Left renal cortex interstitium (tissue), 4 donors: ENCODE measurements around the gene ZBTB3. TPM values are rescaled to one million over a fixed set of nuclear protein-coding genes. Genes with fewer than 3 reads are reported as not detected.
A peak's percentile ranks its signal among the peaks of the same experiment; 100 is the strongest.
"Not testable (repeated sequence)": the region's sequence is repeated elsewhere in the genome, so short reads cannot be mapped to it uniquely, and the experiment has no call there.

Experiments used
- DNase-seq, 4 donors: peaks; one replicate each; pipeline ENCODE4 v3.0.0-alpha.2; 2013; ENCODE audit warnings: low read depth in 4 of 4, low spot score in 2 of 4, missing footprints in 1 of 4
- polyA plus RNA-seq, 4 donors: library from polyadenylated mRNA; unstranded; fragments of 120-200 nt; gene quantifications; one replicate each; pipeline ENCODE4 v1.2.1, GENCODE V29; 2013; ENCODE audit not compliant: insufficient read length in 4 of 4

ZBTB3 gene
- polyA plus RNA-seq, 4 donors, result 8.0 to 9.6 (median 8.5) TPM

GRCh38 chr11:62716816-62717215 lies 37.1 kb downstream of the ZBTB3 start:
- DNase-seq, result no peak

DNA sequence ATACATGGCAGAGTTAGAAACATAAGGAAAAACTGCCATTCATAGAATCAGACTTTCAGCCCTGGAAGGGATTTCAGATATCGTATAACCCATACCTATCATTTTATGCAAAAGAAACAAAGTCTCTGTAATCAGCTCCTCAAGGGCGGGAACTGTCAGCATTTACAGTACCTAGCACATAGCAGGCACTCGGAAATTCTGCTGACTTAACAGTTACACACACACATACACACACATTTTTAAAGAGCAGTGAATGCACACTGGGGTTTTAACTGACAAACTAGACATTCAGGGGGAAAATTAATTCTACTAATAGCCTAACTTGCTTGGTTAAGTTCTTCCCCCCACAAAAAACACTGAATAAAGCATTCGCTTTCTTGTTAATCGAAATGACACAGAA lies 37.8 kb downstream of the ZBTB3 start:
- DNase-seq, result no peak

- no peak for DNase-seq
These were observed 38.5 kb downstream of the ZBTB3 start for GRCh38 chr11:62715150-62716130.

GRCh38 chr11:62713343-62713742 lies 40.6 kb downstream of the ZBTB3 start:
- DNase-seq, result no peak

DNA sequence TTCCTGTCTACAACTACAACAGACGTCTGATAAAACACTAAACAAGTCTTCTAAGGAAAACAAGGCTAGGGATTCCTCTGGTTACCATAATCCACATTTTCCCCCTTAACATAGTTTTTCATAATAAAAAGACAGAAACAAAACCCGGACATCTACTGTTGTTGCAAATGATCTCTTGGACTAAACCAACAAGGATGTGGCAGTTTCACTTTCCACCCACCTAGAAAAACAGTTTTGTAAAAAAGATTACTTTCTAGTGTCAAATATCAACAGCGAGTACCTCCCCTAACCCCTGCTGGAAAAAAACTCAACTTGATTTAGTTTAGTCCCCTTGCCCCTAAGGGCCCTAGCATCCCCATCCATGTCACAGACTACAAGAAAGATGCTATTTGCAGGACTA lies 41.1 kb downstream of the ZBTB3 start:
- no peak for DNase-seq

- no peak for DNase-seq
These were observed 41.6 kb downstream of the ZBTB3 start for GRCh38 chr11:62712276-62712812.

GRCh38 chr11:62710001-62710345 lies 44.0 kb downstream of the ZBTB3 start:
- DNase-seq, result no peak

GRCh38 chr11:62709247-62710000 lies 44.5 kb downstream of the ZBTB3 start:
- DNase-seq, result peak; percentile 90 to 98 (median 94)

- no peak for DNase-seq
These were observed 45.2 kb downstream of the ZBTB3 start for GRCh38 chr11:62708793-62709192.

- DNase-seq, result no peak
These were observed 45.6 kb downstream of the ZBTB3 start for GRCh38 chr11:62708392-62708791.

- DNase-seq, result peak in 2 of 4 donors; percentile 63 to 69
These were observed 46.6 kb downstream of the ZBTB3 start, which contains the start of the genes BSCL2 and GNG3 for GRCh38 chr11:62707277-62707861. Gene BSCL2, minus strand, starts transcription at chr11:62707424. Its CDS starts 229 bp downstream, at chr11:62707195. Gene GNG3, plus strand, starts transcription at chr11:62707676. Its CDS starts 620 bp downstream, at chr11:62708296.

- DNase-seq, result no peak
These were observed 47.1 kb downstream of the ZBTB3 start for GRCh38 chr11:62706850-62707247.

DNA sequence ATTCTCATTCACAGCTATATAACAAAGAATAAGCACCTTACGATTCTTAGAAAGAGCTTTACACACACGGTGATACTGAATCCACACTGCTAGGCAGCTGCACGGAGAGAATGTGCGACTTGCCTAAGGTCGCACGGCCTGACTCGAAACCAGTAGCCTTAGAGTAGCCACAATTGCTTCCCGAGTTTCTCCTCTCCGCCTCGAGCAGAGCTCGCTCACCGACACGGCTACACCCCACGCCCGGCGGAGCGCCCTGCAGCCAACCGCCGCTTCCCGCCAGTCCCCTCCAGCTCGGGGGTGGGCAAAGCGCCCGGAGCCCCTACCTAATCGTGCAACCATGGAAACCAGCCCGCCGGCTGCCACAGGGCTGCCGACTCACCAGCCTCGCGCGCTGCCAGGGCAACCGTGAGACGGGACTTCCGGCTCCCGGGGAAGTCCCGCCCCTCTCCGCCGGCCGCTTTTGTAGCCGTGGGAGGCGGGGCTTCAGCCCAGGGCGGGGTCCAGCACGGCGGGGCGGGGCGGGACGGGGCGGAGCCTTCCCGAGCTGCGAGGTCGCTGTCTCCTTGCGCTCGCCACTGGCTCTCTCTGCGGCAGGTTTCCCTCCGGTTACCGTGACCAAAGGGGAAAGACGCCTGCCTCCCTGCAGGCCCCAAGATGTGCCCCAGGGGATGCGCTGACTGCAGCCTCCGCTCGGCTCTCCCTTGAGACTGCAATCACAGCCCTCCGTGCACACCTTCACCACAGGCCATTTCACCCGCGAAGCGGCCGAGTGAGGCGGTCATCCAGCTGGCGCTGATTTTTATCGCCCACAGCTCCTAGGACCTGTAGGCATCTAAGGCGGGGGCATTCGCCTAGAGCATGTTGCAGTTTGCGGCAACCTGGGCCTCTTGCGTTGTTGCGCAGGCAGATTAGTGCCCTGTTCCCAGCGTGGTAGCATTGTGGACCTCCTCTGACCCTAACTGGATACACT lies 47.8 kb downstream of the ZBTB3 start:
- DNase-seq, result peak in 2 of 4 donors; percentile 85 to 86

DNA sequence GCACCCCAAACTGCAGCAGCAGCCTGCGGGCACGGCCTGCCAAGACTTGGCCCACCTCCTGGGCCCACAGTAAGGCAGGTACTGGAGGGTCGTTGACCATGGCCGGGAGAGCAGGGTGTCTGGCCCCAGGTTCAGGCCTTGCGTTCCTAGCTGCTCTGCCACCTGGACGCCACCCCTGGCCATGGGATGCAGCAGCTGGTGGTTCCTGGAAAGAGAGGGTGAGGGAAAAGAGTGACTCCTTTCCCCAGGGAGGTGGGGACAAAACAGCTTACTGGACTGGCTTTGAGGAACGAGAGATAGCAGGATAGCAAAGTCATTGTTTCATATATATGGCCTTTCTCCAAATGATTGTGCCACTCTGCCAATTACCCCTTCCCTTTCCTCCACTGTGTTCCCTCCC lies 48.5 kb downstream of the ZBTB3 start:
- no peak for DNase-seq

- not testable (repeated sequence) for DNase-seq
These were observed 50.0 kb downstream of the ZBTB3 start for GRCh38 chr11:62703921-62704320.

DNA sequence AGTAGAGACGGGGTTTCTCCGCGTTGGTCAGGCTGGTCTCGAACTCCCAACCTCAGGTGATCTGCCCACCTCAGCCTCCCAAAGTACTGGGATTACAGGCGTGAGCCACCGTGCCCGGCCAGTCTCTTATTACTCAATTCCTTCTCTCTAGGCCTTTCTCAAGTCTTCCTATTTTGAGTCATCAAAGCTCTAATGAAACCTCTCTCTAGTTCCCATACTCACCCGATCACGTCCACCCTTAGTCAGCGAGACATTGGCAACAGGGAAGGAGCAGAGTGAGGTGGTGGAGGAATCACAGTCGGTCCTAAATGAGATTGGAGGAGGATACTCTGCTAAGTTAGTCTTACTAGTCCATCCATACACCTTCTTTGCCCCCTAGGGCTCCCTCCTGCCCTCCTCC lies 51.7 kb downstream of the ZBTB3 start:
- no peak for DNase-seq
